Cardiac muscle cell (in vitro differentiated cells and primary cell): ENCODE data around the gene TBL1XR1. TPM values are rescaled to one million over a fixed set of nuclear protein-coding genes. Genes with fewer than 3 reads are reported as not detected.

Source experiments
- DNase-seq, 2 donors: peaks; one replicate each; pipeline versions ENCODE4 v3.0.0 to v3.0.0-alpha.2; 2010 to 2017; ENCODE audit warnings: low read depth in 1 of 2, low spot score in 1 of 2
- H3K27ac ChIP-seq: fragments of 200-600 bp; sonication (generic); 2 replicates; pipeline ENCODE4 v1.5.1; 2016
- H3K27me3 ChIP-seq: fragments of 200-600 bp; sonication (generic); 2 replicates; pipeline ENCODE4 v1.6.0; 2016; ENCODE audit warnings: control low read depth
- H3K36me3 ChIP-seq: fragments of 200-600 bp; sonication (generic); 2 replicates; pipeline ENCODE4 v1.5.1; 2016; ENCODE audit warnings: control low read depth
- H3K4me1 ChIP-seq: fragments of 200-600 bp; sonication (generic); 2 replicates; pipeline ENCODE4 v1.8.1; 2017; ENCODE audit warnings: low read depth, mild to moderate bottlenecking, mixed run types
- H3K4me3 ChIP-seq: fragments of 200-600 bp; sonication (generic); 2 replicates; pipeline ENCODE4 v1.5.1; 2016; ENCODE audit warnings: mild to moderate bottlenecking
- H3K9me3 ChIP-seq: fragments of 200-600 bp; sonication (generic); 2 replicates; pipeline ENCODE4 v1.5.1; 2017; ENCODE audit warnings: low read depth, mild to moderate bottlenecking, control low read depth
- polyA plus RNA-seq: library from polyadenylated mRNA; unstranded; fragments of >200 nt; fragmentation: Nextera tagmentation; extraction: Ambion mirVana; gene quantifications from 2 replicates; pipeline ENCODE4 v1.2.1, GENCODE V29; 2016
- total RNA-seq: library from RNA; depleted of rRNA; stranded (reverse); fragments of >200 nt; gene quantifications from 2 replicates; pipeline ENCODE4 v1.2.3, GENCODE V29; 2016
- TF ChIP-seq, protein P1 (sequence below): IDR thresholded peaks from 2 replicates; pipeline ENCODE4 v1.5.1; 2012; ENCODE audit warnings: low read depth, mild to moderate bottlenecking, low read length

The TBL1XR1 gene
- total and polyA plus RNA-seq, 2 experiments from 2014 or later: 23.7 to 81.7 TPM

DNA sequence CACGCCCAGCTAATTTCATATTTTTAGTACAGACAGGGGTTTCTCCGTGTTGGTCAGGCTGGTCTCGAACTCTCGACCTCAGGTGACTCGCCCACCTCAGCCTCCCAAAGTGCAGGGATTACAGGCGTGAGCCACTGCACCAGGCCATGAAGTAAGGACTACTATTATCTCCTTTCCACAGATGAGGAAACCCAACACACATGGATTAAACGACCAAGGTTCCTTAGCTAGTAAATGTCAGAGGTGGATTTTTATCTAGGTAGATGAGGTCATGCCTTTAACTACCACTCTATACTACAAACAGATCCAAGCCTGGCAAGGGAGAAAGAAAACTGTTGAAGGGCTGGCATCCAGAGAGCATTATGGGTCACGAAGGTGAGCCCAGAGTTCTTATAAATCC, 15.5 kb upstream of the TBL1XR1 start:
- DNase-seq: no peak
- no peaks in the 10 kb centered on the region for H3K4me1 ChIP-seq
- H3K27ac ChIP-seq: no peak overlapping the region
- no peaks in the 10 kb centered on the region for H3K27me3 ChIP-seq
- H3K9me3 ChIP-seq: no peaks in the 10 kb centered on the region
- H3K4me3 ChIP-seq: no peak overlapping the region
- TF ChIP-seq, protein P1, sequence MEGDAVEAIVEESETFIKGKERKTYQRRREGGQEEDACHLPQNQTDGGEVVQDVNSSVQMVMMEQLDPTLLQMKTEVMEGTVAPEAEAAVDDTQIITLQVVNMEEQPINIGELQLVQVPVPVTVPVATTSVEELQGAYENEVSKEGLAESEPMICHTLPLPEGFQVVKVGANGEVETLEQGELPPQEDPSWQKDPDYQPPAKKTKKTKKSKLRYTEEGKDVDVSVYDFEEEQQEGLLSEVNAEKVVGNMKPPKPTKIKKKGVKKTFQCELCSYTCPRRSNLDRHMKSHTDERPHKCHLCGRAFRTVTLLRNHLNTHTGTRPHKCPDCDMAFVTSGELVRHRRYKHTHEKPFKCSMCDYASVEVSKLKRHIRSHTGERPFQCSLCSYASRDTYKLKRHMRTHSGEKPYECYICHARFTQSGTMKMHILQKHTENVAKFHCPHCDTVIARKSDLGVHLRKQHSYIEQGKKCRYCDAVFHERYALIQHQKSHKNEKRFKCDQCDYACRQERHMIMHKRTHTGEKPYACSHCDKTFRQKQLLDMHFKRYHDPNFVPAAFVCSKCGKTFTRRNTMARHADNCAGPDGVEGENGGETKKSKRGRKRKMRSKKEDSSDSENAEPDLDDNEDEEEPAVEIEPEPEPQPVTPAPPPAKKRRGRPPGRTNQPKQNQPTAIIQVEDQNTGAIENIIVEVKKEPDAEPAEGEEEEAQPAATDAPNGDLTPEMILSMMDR: no peak
- H3K36me3 ChIP-seq: no peaks in the 10 kb centered on the region

DNA sequence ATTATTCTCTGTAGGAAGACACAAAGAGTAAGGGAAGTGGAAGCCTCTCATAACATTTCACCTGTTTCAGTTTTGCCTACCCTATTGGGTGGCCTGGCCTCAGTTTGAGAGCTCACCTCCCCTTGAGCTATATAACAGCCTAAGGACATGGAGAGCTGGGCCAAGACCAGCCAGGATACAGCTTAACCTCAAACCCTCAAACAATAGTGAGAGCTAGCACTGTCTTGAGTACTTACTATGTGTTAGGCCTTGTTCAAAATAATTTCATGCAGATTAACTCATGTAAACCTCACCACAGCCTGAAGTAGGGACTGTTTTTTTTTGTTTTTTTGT, 15.0 kb upstream of the TBL1XR1 start:
- TF ChIP-seq, protein P1: no peak
- no peaks in the 10 kb centered on the region for H3K27me3 ChIP-seq

DNA sequence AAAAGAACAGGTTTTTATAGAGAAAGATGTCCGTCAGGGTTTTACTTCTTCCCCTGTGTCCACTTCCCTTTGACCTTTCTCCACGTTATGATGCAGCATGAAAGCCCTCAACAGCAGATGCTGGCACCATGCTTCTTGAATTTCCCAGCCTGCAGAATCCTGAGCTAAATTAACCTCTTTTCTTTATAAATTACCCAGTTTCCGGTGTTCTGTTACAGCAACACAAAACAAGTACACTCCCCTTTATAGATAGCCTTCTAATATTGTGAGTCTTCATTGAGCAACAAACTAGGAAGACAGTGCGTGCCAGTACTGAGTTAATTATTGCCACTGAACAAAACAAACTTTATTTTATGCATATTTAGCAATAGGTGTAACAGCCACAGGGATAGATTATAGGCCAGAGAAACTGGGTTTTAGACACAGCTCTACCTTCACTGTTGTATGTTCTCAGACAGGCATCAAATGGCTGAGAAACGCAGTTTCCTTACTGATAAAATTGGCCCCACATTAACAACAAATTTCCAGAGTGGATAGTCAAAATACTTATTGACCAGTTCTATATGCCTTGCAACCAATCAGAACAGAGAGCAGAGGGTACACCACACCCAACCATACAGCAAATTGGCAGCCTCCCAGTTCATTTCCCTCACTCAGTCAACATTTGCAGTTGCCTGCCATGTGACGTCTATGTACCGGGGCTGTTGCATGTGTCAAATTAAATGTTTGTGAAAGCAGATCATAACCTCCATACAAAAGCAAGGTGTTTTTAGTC, 14.4 kb upstream of the TBL1XR1 start:
- TF ChIP-seq, protein P1: no peak
- Histone ChIP-seq H3K4me1 (no peaks in the 10 kb centered on the region), H3K9me3 (no peaks in the 10 kb centered on the region), H3K4me3 (no peak overlapping the region), H3K36me3 (no peaks in the 10 kb centered on the region), H3K27me3 (no peaks in the 10 kb centered on the region), H3K27ac (no peak overlapping the region)
- no peak for DNase-seq

More for the DNA sequence above, 15.0 kb upstream of the TBL1XR1 start:
- Histone ChIP-seq H3K4me1 (no peaks in the 10 kb centered on the region), H3K9me3 (no peaks in the 10 kb centered on the region), H3K27ac (no peak overlapping the region), H3K4me3 (no peak overlapping the region), H3K36me3 (no peaks in the 10 kb centered on the region)
- DNase-seq: no peak

DNA sequence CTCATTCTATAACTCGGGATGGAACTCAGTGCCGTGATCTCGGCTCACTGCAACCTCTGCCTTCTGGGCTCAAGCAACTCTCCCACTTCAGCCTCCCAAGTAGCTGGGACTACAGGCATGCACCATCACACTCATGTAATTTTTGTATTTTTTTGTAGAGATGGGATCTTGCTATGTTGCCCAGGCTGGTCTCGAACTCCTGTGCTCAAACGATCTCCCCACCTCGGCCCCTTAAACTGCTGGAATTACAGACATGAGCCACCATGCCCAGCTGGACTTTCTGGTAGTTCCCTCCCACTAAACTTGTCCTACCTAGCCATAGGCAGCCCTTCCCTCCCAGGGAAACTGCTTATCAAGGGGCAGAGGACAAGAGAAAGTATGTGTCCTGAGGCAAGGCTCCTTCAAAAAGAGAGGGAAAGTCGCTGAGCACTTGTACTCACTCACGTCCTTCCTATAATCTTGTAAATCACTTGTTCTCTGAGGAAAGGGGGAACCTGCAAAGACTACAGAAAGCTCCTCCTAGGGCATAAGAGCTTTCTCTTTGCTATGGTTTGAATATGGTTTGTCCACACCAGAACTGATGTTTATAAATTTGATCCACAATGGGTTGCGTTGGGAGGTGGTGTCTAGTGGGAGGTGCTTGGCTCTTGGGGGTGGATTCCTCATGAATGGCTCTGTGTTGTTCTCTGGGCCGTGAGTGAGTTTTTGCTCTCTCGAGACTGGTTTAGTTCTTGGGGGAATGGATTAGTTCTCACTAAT, 13.6 kb upstream of the TBL1XR1 start:
- Histone ChIP-seq H3K36me3 (no peaks in the 10 kb centered on the region), H3K27me3 (no peaks in the 10 kb centered on the region), H3K27ac (no peak overlapping the region), H3K4me3 (no peak overlapping the region), H3K4me1 (no peaks in the 10 kb centered on the region), H3K9me3 (no peaks in the 10 kb centered on the region)
- TF ChIP-seq, protein P1: no peak
- no peak for DNase-seq

DNA sequence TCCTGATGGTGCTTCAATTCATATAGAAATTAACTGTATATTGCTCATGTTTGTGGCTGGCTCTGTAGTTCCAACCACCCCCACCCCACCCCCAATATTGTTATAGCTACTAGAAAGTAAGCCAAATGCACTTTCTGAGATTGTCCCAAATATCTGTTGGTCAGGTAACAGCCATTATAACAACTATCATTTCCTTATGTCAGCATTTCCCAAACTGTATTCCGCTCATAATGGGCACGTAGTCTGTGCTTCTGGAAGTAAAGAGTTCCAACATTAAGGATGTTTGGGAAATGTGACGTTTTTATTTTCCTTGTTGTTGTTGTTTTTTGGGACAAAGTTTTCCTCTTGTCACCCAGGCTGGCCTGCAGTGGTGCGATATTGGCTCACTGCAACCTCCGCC, 12.2 kb upstream of the TBL1XR1 start:
- Histone ChIP-seq H3K4me1 (no peaks in the 10 kb centered on the region), H3K27me3 (no peaks in the 10 kb centered on the region), H3K36me3 (no peaks in the 10 kb centered on the region), H3K4me3 (no peak overlapping the region), H3K9me3 (no peaks in the 10 kb centered on the region), H3K27ac (no peak overlapping the region)
- DNase-seq: no peak
- TF ChIP-seq, protein P1: no peak
